Measurements from ENCODE around the gene SEC22C.

The SEC22C gene

GRCh38 chr3:42519568-42519962, 62.2 kb downstream of the SEC22C start:
- H3K27ac ChIP-seq (ENCODE audit: low read depth, low read length) = no peak overlapping the region
- H3K14ac ChIP-seq (ENCODE audit: low read length) = no peak overlapping the region
- no CpG with 5 or more reads among the region's 2 CpGs for WGBS (ENCODE audit: extremely low coverage, insufficient coverage, insufficient read length)
- no peak overlapping the region for H3K4ac ChIP-seq (ENCODE audit: low read depth, low read length)
- H3K4me3 ChIP-seq (ENCODE audit: low read depth, low read length) = no peak overlapping the region
- H4K8ac ChIP-seq (ENCODE audit: low read depth, low read length) = no peak overlapping the region
- H2AFZ ChIP-seq (ENCODE audit: insufficient read depth, low read length, poor library complexity) = no peak overlapping the region
- no peak overlapping the region for H3K9ac ChIP-seq (ENCODE audit: low read length)
- no peak overlapping the region for H2AK5ac ChIP-seq (ENCODE audit: low read length)
- H3K4me1 ChIP-seq (ENCODE audit: control insufficient read depth in 1 of 2, insufficient read depth in 2 of 2, low read length in 2 of 2) = no peaks in the 10 kb centered on the region
- no peak overlapping the region for H4K12ac ChIP-seq (ENCODE audit: low read depth, low read length)
- no peak overlapping the region for H3K4me2 ChIP-seq (ENCODE audit: low read length)
- H3K79me2 ChIP-seq (ENCODE audit: control insufficient read depth, insufficient read depth, low read length, poor library complexity) = no peaks in the 10 kb centered on the region
- no peak overlapping the region for H2BK120ac ChIP-seq (ENCODE audit: insufficient read depth, low read length, poor library complexity)
- H2BK5ac ChIP-seq (ENCODE audit: low read depth, low read length, poor library complexity) = no peak overlapping the region
- no peak overlapping the region for H3K18ac ChIP-seq (ENCODE audit: low read length)
- DNase-seq = no peak
- no peaks in the 10 kb centered on the region for H3K27me3 ChIP-seq (ENCODE audit: insufficient read depth, low read length)
- no peak overlapping the region for H4K91ac ChIP-seq (ENCODE audit: low read depth, low read length)
- H3K36me3 ChIP-seq (ENCODE audit: control insufficient read depth in 1 of 2, insufficient read depth in 2 of 2, low read length in 2 of 2) = no peaks in the 10 kb centered on the region
- H3K9me3 ChIP-seq (ENCODE audit: insufficient read depth, low read depth, low read length) = peaks cover 1% of the 10 kb centered on the region
- H2BK12ac ChIP-seq (ENCODE audit: low read length) = no peak overlapping the region
- no peak overlapping the region for H3K23ac ChIP-seq (ENCODE audit: low read length)
- no peaks in the 10 kb centered on the region for H3K79me1 ChIP-seq (ENCODE audit: low read length)

GRCh38 chr3:42518800-42519567, 62.8 kb downstream of the SEC22C start:
- Histone ChIP-seq H3K27me3 (ENCODE audit: insufficient read depth, low read length) (no peaks in the 10 kb centered on the region), H3K14ac (ENCODE audit: low read length) (no peak overlapping the region), H3K79me1 (ENCODE audit: low read length) (no peaks in the 10 kb centered on the region), H2BK5ac (ENCODE audit: low read depth, low read length, poor library complexity) (no peak overlapping the region), H3K36me3 (ENCODE audit: control insufficient read depth in 1 of 2, insufficient read depth in 2 of 2, low read length in 2 of 2) (no peaks in the 10 kb centered on the region), H3K18ac (ENCODE audit: low read length) (no peak overlapping the region), H2AFZ (ENCODE audit: insufficient read depth, low read length, poor library complexity) (no peak overlapping the region), H3K4me1 (ENCODE audit: control insufficient read depth in 1 of 2, insufficient read depth in 2 of 2, low read length in 2 of 2) (no peaks in the 10 kb centered on the region), H3K4ac (ENCODE audit: low read depth, low read length) (no peak overlapping the region), H3K4me2 (ENCODE audit: low read length) (no peak overlapping the region), H4K12ac (ENCODE audit: low read depth, low read length) (no peak overlapping the region), H4K8ac (ENCODE audit: low read depth, low read length) (no peak overlapping the region), H3K27ac (ENCODE audit: low read depth, low read length) (no peak overlapping the region), H2AK5ac (ENCODE audit: low read length) (no peak overlapping the region), H3K4me3 (ENCODE audit: low read depth, low read length) (no peak overlapping the region), H3K9ac (ENCODE audit: low read length) (no peak overlapping the region), H2BK120ac (ENCODE audit: insufficient read depth, low read length, poor library complexity) (no peak overlapping the region), H3K79me2 (ENCODE audit: control insufficient read depth, insufficient read depth, low read length, poor library complexity) (no peaks in the 10 kb centered on the region), H3K23ac (ENCODE audit: low read length) (no peak overlapping the region), H4K91ac (ENCODE audit: low read depth, low read length) (no peak overlapping the region), H2BK12ac (ENCODE audit: low read length) (no peak overlapping the region), H3K9me3 (ENCODE audit: insufficient read depth, low read depth, low read length) (peaks cover 1% of the 10 kb centered on the region)
- no CpG with 5 or more reads among the region's 6 CpGs for WGBS (ENCODE audit: extremely low coverage, insufficient coverage, insufficient read length)
- DNase-seq = no peak

GRCh38 chr3:42517117-42517516, 64.7 kb downstream of the SEC22C start:
- Histone ChIP-seq H3K4me3 (ENCODE audit: low read depth, low read length) (no peak overlapping the region), H3K23ac (ENCODE audit: low read length) (no peak overlapping the region), H4K91ac (ENCODE audit: low read depth, low read length) (no peak overlapping the region), H3K9ac (ENCODE audit: low read length) (no peak overlapping the region), H2BK12ac (ENCODE audit: low read length) (no peak overlapping the region), H2BK120ac (ENCODE audit: insufficient read depth, low read length, poor library complexity) (no peak overlapping the region), H2BK5ac (ENCODE audit: low read depth, low read length, poor library complexity) (no peak overlapping the region), H3K36me3 (ENCODE audit: control insufficient read depth in 1 of 2, insufficient read depth in 2 of 2, low read length in 2 of 2) (no peaks in the 10 kb centered on the region), H2AFZ (ENCODE audit: insufficient read depth, low read length, poor library complexity) (no peak overlapping the region), H3K18ac (ENCODE audit: low read length) (no peak overlapping the region), H4K8ac (ENCODE audit: low read depth, low read length) (no peak overlapping the region), H3K14ac (ENCODE audit: low read length) (no peak overlapping the region), H3K9me3 (ENCODE audit: insufficient read depth, low read depth, low read length) (no peaks in the 10 kb centered on the region), H3K4ac (ENCODE audit: low read depth, low read length) (no peak overlapping the region), H3K27ac (ENCODE audit: low read depth, low read length) (no peak overlapping the region), H3K4me2 (ENCODE audit: low read length) (no peak overlapping the region), H3K4me1 (ENCODE audit: control insufficient read depth in 1 of 2, insufficient read depth in 2 of 2, low read length in 2 of 2) (no peaks in the 10 kb centered on the region), H3K79me1 (ENCODE audit: low read length) (no peaks in the 10 kb centered on the region), H4K12ac (ENCODE audit: low read depth, low read length) (no peak overlapping the region), H2AK5ac (ENCODE audit: low read length) (no peak overlapping the region), H3K27me3 (ENCODE audit: insufficient read depth, low read length) (no peaks in the 10 kb centered on the region), H3K79me2 (ENCODE audit: control insufficient read depth, insufficient read depth, low read length, poor library complexity) (no peaks in the 10 kb centered on the region)
- DNase-seq = no peak
- no CpG with 5 or more reads among the region's 4 CpGs for WGBS (ENCODE audit: extremely low coverage, insufficient coverage, insufficient read length)

- Histone ChIP-seq H4K91ac (ENCODE audit: low read depth, low read length) (no peak overlapping the region), H3K4me1 (ENCODE audit: control insufficient read depth in 1 of 2, insufficient read depth in 2 of 2, low read length in 2 of 2) (no peaks in the 10 kb centered on the region), H3K14ac (ENCODE audit: low read length) (no peak overlapping the region), H3K27me3 (ENCODE audit: insufficient read depth, low read length) (no peaks in the 10 kb centered on the region), H2BK5ac (ENCODE audit: low read depth, low read length, poor library complexity) (no peak overlapping the region), H3K27ac (ENCODE audit: low read depth, low read length) (no peak overlapping the region), H3K36me3 (ENCODE audit: control insufficient read depth in 1 of 2, insufficient read depth in 2 of 2, low read length in 2 of 2) (no peaks in the 10 kb centered on the region), H2AFZ (ENCODE audit: insufficient read depth, low read length, poor library complexity) (no peak overlapping the region), H4K12ac (ENCODE audit: low read depth, low read length) (no peak overlapping the region), H3K9me3 (ENCODE audit: insufficient read depth, low read depth, low read length) (no peaks in the 10 kb centered on the region), H3K79me1 (ENCODE audit: low read length) (no peaks in the 10 kb centered on the region), H2AK5ac (ENCODE audit: low read length) (no peak overlapping the region), H3K79me2 (ENCODE audit: control insufficient read depth, insufficient read depth, low read length, poor library complexity) (no peaks in the 10 kb centered on the region), H3K4me3 (ENCODE audit: low read depth, low read length) (no peak overlapping the region), H2BK120ac (ENCODE audit: insufficient read depth, low read length, poor library complexity) (no peak overlapping the region), H4K8ac (ENCODE audit: low read depth, low read length) (no peak overlapping the region), H3K23ac (ENCODE audit: low read length) (no peak overlapping the region), H3K18ac (ENCODE audit: low read length) (no peak overlapping the region), H3K9ac (ENCODE audit: low read length) (no peak overlapping the region), H3K4me2 (ENCODE audit: low read length) (no peak overlapping the region), H2BK12ac (ENCODE audit: low read length) (no peak overlapping the region), H3K4ac (ENCODE audit: low read depth, low read length) (no peak overlapping the region)
- WGBS (ENCODE audit: extremely low coverage, insufficient coverage, insufficient read length) = no CpG with 5 or more reads among the region's 5 CpGs
- DNase-seq = no peak
Measured at GRCh38 chr3:42516443-42516842, 65.3 kb downstream of the SEC22C start.

All from trophoblast cell (in vitro differentiated cells and primary cell).